ENCODE measurements around the gene KCNN4. TPM values are rescaled to one million over a fixed set of nuclear protein-coding genes. Genes with fewer than 3 reads are reported as not detected.
A peak's percentile ranks its signal among the peaks of the same experiment; 100 is the strongest.

Gene KCNN4
- total and polyA plus RNA-seq, 2 of the 13 experiments (the other 11 are each of a cell fraction or from before 2014, with no cell fraction given), result 0.13 to 0.25 TPM

DNA sequence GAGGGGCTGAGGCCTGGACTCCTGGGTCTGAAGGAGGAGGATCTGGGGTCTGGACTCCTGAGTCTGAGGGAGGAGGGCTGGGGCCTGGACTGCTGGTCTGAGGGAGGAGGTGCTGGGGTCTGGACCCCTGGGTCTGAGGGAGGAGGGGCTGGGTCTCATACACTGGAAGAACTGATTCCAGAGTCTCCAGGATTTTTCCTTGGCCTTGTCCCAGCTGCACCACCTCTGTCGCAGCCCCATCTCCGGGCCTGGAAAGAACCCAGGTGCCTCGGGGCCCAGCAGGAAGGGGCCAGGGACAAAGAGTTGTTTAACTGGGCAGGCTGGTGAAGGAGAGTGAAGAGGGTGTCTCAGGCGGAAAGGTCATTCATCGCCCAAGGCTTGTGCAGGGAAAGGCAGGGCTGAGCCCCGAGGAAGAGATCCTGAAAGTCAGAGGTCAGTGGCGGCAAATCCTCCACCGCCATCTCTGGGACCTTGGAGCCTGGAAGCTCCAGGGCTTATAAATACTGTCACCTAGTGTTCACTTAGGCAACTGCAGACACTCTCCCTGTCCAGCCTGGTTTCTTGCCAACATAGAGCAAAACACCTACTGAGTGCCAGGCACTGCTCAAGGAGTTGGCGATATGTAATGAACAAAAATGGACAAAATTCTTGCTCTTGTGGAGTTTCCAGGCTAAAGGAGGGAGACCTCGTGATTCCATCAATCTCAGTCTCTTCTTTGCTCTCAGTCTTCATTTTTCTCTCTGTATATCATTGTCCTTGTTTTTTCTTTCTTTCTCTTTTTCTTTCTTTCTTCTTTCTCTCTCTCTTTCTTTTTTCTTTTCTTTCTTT is 4.4 kb upstream of the KCNN4 start (continued):
- TF ChIP-seq, protein P1, sequence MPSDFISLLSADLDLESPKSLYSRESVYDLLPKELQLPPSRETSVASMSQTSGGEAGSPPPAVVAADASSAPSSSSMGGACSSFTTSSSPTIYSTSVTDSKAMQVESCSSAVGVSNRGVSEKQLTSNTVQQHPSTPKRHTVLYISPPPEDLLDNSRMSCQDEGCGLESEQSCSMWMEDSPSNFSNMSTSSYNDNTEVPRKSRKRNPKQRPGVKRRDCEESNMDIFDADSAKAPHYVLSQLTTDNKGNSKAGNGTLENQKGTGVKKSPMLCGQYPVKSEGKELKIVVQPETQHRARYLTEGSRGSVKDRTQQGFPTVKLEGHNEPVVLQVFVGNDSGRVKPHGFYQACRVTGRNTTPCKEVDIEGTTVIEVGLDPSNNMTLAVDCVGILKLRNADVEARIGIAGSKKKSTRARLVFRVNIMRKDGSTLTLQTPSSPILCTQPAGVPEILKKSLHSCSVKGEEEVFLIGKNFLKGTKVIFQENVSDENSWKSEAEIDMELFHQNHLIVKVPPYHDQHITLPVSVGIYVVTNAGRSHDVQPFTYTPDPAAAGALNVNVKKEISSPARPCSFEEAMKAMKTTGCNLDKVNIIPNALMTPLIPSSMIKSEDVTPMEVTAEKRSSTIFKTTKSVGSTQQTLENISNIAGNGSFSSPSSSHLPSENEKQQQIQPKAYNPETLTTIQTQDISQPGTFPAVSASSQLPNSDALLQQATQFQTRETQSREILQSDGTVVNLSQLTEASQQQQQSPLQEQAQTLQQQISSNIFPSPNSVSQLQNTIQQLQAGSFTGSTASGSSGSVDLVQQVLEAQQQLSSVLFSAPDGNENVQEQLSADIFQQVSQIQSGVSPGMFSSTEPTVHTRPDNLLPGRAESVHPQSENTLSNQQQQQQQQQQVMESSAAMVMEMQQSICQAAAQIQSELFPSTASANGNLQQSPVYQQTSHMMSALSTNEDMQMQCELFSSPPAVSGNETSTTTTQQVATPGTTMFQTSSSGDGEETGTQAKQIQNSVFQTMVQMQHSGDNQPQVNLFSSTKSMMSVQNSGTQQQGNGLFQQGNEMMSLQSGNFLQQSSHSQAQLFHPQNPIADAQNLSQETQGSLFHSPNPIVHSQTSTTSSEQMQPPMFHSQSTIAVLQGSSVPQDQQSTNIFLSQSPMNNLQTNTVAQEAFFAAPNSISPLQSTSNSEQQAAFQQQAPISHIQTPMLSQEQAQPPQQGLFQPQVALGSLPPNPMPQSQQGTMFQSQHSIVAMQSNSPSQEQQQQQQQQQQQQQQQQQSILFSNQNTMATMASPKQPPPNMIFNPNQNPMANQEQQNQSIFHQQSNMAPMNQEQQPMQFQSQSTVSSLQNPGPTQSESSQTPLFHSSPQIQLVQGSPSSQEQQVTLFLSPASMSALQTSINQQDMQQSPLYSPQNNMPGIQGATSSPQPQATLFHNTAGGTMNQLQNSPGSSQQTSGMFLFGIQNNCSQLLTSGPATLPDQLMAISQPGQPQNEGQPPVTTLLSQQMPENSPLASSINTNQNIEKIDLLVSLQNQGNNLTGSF (CRISPR knock-in tag; IDR thresholded peaks at IDR 0.05), result no peak
- no peak for TF ChIP-seq ZFP36L1 (CRISPR knock-in tag; IDR thresholded peaks at IDR 0.05)
- no peak for TF ChIP-seq IRX3 (CRISPR knock-in tag; IDR thresholded peaks at IDR 0.05; ENCODE audit: borderline replicate concordance, low read depth)
- no peak for TF ChIP-seq ZNF776 (CRISPR knock-in tag; IDR thresholded peaks at IDR 0.05)
- TF ChIP-seq ZSCAN22 (CRISPR knock-in tag; IDR thresholded peaks at IDR 0.05), result peak; percentile 98
- TF ChIP-seq GATA4 (IDR thresholded peaks at IDR 0.05; ENCODE audit: borderline replicate concordance, low read depth), result no peak
- no peak for TF ChIP-seq SP140L (CRISPR knock-in tag; IDR thresholded peaks at IDR 0.05; ENCODE audit: borderline replicate concordance)
- peak; percentile 41; the same call in 1 of the 2 replicates for TF ChIP-seq HNF1B (CRISPR knock-in tag; IDR thresholded peaks at IDR 0.05)
- TF ChIP-seq, protein P2, sequence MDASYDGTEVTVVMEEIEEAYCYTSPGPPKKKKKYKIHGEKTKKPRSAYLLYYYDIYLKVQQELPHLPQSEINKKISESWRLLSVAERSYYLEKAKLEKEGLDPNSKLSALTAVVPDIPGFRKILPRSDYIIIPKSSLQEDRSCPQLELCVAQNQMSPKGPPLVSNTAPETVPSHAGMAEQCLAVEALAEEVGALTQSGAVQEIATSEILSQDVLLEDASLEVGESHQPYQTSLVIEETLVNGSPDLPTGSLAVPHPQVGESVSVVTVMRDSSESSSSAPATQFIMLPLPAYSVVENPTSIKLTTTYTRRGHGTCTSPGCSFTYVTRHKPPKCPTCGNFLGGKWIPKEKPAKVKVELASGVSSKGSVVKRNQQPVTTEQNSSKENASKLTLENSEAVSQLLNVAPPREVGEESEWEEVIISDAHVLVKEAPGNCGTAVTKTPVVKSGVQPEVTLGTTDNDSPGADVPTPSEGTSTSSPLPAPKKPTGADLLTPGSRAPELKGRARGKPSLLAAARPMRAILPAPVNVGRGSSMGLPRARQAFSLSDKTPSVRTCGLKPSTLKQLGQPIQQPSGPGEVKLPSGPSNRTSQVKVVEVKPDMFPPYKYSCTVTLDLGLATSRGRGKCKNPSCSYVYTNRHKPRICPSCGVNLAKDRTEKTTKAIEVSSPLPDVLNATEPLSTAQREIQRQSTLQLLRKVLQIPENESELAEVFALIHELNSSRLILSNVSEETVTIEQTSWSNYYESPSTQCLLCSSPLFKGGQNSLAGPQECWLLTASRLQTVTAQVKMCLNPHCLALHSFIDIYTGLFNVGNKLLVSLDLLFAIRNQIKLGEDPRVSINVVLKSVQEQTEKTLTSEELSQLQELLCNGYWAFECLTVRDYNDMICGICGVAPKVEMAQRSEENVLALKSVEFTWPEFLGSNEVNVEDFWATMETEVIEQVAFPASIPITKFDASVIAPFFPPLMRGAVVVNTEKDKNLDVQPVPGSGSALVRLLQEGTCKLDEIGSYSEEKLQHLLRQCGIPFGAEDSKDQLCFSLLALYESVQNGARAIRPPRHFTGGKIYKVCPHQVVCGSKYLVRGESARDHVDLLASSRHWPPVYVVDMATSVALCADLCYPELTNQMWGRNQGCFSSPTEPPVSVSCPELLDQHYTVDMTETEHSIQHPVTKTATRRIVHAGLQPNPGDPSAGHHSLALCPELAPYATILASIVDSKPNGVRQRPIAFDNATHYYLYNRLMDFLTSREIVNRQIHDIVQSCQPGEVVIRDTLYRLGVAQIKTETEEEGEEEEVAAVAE (CRISPR knock-in tag; IDR thresholded peaks at IDR 0.05; ENCODE audit: borderline replicate concordance), result no peak
- TF ChIP-seq ZNF792 (CRISPR knock-in tag; IDR thresholded peaks at IDR 0.05), result no peak
- TF ChIP-seq ELF1 (CRISPR knock-in tag; IDR thresholded peaks at IDR 0.05), result no peak
- peak; percentile 81 for TF ChIP-seq SMC3 (IDR thresholded peaks at IDR 0.05; ENCODE audit: low read length)
- TF ChIP-seq ZNF749 (CRISPR knock-in tag; IDR thresholded peaks at IDR 0.05; ENCODE audit: borderline replicate concordance), result no peak
- TF ChIP-seq ZNF720 (CRISPR knock-in tag; IDR thresholded peaks at IDR 0.05), result no peak
